Measurements from ENCODE around the gene EPHB6. TPM values are rescaled to one million over a fixed set of nuclear protein-coding genes. Genes with fewer than 3 reads are reported as not detected.

Gene EPHB6
- polyA plus RNA-seq, 1 of the 3 experiments (the other 2 are of a cell fraction), result 1.8 TPM

DNA sequence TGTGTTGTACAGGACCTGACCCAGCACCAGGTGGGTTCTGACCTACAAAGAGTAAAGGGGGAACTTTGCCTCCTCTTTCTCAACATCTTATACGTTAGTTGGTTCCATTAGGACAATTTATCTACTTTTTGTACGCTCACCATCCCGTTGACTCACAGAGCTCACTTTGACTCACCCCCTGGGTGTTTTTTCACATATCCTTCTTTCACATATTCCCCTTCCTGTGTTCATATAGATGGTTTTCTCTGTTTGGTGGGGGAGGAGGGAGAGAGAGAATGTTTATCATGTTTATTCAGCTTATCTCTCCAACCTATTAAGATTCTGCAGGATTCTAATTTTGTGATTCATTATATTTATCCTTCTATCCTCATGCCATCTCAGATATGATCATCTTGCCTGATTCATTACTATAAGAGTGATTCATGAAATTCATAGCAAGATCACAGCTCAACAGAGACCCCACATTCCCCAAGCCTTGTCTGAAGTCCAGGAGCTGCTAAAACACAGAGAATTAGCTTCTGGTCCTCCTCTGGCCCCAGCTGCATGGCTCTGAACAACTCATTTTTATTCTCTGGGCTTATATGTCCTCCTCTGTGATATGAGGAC is 46.9 kb upstream of the EPHB6 start:
- Histone ChIP-seq H3K4me1 (ENCODE audit: control insufficient read depth in 1 of 2, insufficient read depth in 2 of 2, low read depth in 1 of 2, low read length in 1 of 2) (peaks cover 11 to 27% of the 10 kb centered on the region in 2 experiments), H4K20me1 (ENCODE audit: insufficient read depth) (no peaks in the 10 kb centered on the region), H3K9me2 (no peaks in the 10 kb centered on the region), H3K4me3 (ENCODE audit: low read depth in 2 of 2, low read length in 1 of 2) (no peak overlapping the region), H3K27me3 (ENCODE audit: insufficient read depth) (no peaks in the 10 kb centered on the region), H3K9ac (0 out of 2 replicates have a peak overlapping the region, but pooled peaks have one; percentile 19), H3K36me3 (replicated peaks in 1 of 2; ENCODE audit: control insufficient read depth in 1 of 2, insufficient read depth in 2 of 2, low read length in 1 of 2) (no peaks in the 10 kb centered on the region), H3K27ac (ENCODE audit: low read depth in 2 of 2, low read length in 1 of 2) (peak overlapping the region in 1 of 2 experiments; percentile 58; a peak in 2 of 4 replicates), H2AFZ (ENCODE audit: low read depth) (no peak overlapping the region), H3K4me2 (peak overlapping the region; percentile 25; the same call in 1 of the 2 replicates), H3K79me2 (ENCODE audit: insufficient read depth) (no peaks in the 10 kb centered on the region), H3F3A (replicated peaks; ENCODE audit: insufficient read depth) (peaks cover 19% of the 10 kb centered on the region), H3K9me3 (0 out of 2 replicates have a peak, but pooled peaks cover 3% of the 10 kb centered on the region)
- WGBS (ENCODE audit: low lambda C conversion rate), result 13% methylated on average over 3 of the region's 3 CpGs
- ChIA-PET POLR2A (no interaction called here), CTCF (interaction anchor here (0.9 to 10.1 kb wide), 15 partner anchors 15 to 349 kb away, joined by 3 to 163 read pairs (median 3); partner anchors contain the start of gene EPHB6)
- no peak for DNase-seq
- TF ChIP-seq GABPA (IDR thresholded peaks at IDR 0.05; ENCODE audit: low read depth) (no peak), EP300 (IDR thresholded peaks at IDR 0.05; ENCODE audit: borderline replicate concordance in 1 of 2, low read depth in 1 of 2, low read length in 1 of 2) (peak in 1 of 2 experiments; percentile 81; a peak in 2 of 4 replicates), MXI1 (IDR thresholded peaks at IDR 0.05; ENCODE audit: low read depth, low read length) (no peak), RFX5 (IDR thresholded peaks at IDR 0.05; ENCODE audit: low read length) (no peak), SMC3 (IDR thresholded peaks at IDR 0.05; ENCODE audit: low read depth, low read length) (no peak), TEAD4 (IDR thresholded peaks at IDR 0.05; ENCODE audit: borderline replicate concordance, insufficient read depth) (peak; percentile 75), FOSL2 (IDR thresholded peaks at IDR 0.05; ENCODE audit: borderline replicate concordance, low read depth) (peak; percentile 77), POLR2AphosphoS5 (IDR thresholded peaks at IDR 0.05; ENCODE audit: low read depth, low read length) (no peak; the same call in 1 of the 2 replicates), MEF2A (IDR thresholded peaks at IDR 0.05; ENCODE audit: borderline replicate concordance, low read depth) (0 out of 2 replicates have a peak, but pooled peaks have one; percentile 21), JUND (IDR thresholded peaks at IDR 0.05) (peak; percentile 83), NFIC (IDR thresholded peaks at IDR 0.05; ENCODE audit: borderline replicate concordance) (peak; percentile 46; the same call in 1 of the 2 replicates), TAF1 (IDR thresholded peaks at IDR 0.05; ENCODE audit: borderline replicate concordance, low read depth, low read length) (no peak), FOXJ3 (CRISPR knock-in tag; IDR thresholded peaks at IDR 0.05) (no peak), GATA2 (CRISPR knock-in tag; IDR thresholded peaks at IDR 0.05) (no peak), RCOR1 (IDR thresholded peaks at IDR 0.05; ENCODE audit: low read length) (no peak), TCF12 (IDR thresholded peaks at IDR 0.05) (peak; percentile 85), NRF1 (IDR thresholded peaks at IDR 0.05; ENCODE audit: low read depth, low read length) (no peak), ELF1 (IDR thresholded peaks at IDR 0.05) (no peak)
- TF ChIP-seq, protein P1, sequence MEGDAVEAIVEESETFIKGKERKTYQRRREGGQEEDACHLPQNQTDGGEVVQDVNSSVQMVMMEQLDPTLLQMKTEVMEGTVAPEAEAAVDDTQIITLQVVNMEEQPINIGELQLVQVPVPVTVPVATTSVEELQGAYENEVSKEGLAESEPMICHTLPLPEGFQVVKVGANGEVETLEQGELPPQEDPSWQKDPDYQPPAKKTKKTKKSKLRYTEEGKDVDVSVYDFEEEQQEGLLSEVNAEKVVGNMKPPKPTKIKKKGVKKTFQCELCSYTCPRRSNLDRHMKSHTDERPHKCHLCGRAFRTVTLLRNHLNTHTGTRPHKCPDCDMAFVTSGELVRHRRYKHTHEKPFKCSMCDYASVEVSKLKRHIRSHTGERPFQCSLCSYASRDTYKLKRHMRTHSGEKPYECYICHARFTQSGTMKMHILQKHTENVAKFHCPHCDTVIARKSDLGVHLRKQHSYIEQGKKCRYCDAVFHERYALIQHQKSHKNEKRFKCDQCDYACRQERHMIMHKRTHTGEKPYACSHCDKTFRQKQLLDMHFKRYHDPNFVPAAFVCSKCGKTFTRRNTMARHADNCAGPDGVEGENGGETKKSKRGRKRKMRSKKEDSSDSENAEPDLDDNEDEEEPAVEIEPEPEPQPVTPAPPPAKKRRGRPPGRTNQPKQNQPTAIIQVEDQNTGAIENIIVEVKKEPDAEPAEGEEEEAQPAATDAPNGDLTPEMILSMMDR (IDR thresholded peaks at IDR 0.05), result no peak
- TF ChIP-seq, protein P2, sequence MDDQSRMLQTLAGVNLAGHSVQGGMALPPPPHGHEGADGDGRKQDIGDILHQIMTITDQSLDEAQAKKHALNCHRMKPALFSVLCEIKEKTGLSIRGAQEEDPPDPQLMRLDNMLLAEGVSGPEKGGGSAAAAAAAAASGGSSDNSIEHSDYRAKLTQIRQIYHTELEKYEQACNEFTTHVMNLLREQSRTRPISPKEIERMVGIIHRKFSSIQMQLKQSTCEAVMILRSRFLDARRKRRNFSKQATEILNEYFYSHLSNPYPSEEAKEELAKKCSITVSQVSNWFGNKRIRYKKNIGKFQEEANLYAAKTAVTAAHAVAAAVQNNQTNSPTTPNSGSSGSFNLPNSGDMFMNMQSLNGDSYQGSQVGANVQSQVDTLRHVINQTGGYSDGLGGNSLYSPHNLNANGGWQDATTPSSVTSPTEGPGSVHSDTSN (IDR thresholded peaks at IDR 0.05), result peak; percentile 69; the same call in 1 of the 2 replicates
- TF ChIP-seq, protein P3, sequence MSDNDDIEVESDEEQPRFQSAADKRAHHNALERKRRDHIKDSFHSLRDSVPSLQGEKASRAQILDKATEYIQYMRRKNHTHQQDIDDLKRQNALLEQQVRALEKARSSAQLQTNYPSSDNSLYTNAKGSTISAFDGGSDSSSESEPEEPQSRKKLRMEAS (IDR thresholded peaks at IDR 0.05; ENCODE audit: low read depth), result no peak
- TF ChIP-seq, protein P4, sequence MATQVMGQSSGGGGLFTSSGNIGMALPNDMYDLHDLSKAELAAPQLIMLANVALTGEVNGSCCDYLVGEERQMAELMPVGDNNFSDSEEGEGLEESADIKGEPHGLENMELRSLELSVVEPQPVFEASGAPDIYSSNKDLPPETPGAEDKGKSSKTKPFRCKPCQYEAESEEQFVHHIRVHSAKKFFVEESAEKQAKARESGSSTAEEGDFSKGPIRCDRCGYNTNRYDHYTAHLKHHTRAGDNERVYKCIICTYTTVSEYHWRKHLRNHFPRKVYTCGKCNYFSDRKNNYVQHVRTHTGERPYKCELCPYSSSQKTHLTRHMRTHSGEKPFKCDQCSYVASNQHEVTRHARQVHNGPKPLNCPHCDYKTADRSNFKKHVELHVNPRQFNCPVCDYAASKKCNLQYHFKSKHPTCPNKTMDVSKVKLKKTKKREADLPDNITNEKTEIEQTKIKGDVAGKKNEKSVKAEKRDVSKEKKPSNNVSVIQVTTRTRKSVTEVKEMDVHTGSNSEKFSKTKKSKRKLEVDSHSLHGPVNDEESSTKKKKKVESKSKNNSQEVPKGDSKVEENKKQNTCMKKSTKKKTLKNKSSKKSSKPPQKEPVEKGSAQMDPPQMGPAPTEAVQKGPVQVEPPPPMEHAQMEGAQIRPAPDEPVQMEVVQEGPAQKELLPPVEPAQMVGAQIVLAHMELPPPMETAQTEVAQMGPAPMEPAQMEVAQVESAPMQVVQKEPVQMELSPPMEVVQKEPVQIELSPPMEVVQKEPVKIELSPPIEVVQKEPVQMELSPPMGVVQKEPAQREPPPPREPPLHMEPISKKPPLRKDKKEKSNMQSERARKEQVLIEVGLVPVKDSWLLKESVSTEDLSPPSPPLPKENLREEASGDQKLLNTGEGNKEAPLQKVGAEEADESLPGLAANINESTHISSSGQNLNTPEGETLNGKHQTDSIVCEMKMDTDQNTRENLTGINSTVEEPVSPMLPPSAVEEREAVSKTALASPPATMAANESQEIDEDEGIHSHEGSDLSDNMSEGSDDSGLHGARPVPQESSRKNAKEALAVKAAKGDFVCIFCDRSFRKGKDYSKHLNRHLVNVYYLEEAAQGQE (IDR thresholded peaks at IDR 0.05; ENCODE audit: low read depth, low read length), result no peak
- TF ChIP-seq, protein P5, sequence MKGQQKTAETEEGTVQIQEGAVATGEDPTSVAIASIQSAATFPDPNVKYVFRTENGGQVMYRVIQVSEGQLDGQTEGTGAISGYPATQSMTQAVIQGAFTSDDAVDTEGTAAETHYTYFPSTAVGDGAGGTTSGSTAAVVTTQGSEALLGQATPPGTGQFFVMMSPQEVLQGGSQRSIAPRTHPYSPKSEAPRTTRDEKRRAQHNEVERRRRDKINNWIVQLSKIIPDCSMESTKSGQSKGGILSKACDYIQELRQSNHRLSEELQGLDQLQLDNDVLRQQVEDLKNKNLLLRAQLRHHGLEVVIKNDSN (IDR thresholded peaks at IDR 0.05; ENCODE audit: borderline replicate concordance, low read depth), result no peak
- TF ChIP-seq, protein P6, sequence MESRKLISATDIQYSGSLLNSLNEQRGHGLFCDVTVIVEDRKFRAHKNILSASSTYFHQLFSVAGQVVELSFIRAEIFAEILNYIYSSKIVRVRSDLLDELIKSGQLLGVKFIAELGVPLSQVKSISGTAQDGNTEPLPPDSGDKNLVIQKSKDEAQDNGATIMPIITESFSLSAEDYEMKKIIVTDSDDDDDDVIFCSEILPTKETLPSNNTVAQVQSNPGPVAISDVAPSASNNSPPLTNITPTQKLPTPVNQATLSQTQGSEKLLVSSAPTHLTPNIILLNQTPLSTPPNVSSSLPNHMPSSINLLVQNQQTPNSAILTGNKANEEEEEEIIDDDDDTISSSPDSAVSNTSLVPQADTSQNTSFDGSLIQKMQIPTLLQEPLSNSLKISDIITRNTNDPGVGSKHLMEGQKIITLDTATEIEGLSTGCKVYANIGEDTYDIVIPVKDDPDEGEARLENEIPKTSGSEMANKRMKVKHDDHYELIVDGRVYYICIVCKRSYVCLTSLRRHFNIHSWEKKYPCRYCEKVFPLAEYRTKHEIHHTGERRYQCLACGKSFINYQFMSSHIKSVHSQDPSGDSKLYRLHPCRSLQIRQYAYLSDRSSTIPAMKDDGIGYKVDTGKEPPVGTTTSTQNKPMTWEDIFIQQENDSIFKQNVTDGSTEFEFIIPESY (IDR thresholded peaks at IDR 0.05; ENCODE audit: borderline replicate concordance, low read depth), result no peak
